Ishikawa (cell line): ENCODE data around the gene HAP1.

Experiments used
- CEBPB ChIP-seq: IDR thresholded peaks from 2 replicates; pipeline ENCODE4 v1.6.1; 2012
- CREB1 ChIP-seq: IDR thresholded peaks from 2 replicates; pipeline ENCODE4 v1.6.1; 2012; ENCODE audit warnings: low read depth
- EGR1 ChIP-seq: IDR thresholded peaks from 2 replicates; pipeline ENCODE4 v1.6.1; 2012
- EP300 ChIP-seq: IDR thresholded peaks from 2 replicates; pipeline ENCODE4 v1.6.1; 2012; ENCODE audit warnings: borderline replicate concordance
- NFIC ChIP-seq: IDR thresholded peaks from 2 replicates; pipeline ENCODE4 v1.6.1; 2012
- RAD21 ChIP-seq: IDR thresholded peaks from 2 replicates; pipeline ENCODE4 v1.6.1; 2012; ENCODE audit warnings: low read depth
- TCF12 ChIP-seq: IDR thresholded peaks from 2 replicates; pipeline ENCODE4 v1.6.1; 2012; ENCODE audit warnings: low read depth
- YY1 ChIP-seq: IDR thresholded peaks from 2 replicates; pipeline ENCODE4 v1.6.1; 2012; ENCODE audit warnings: low read depth
- ZBTB7A ChIP-seq: IDR thresholded peaks from 2 replicates; pipeline ENCODE4 v1.6.1; 2012; ENCODE audit warnings: low read depth
- TF ChIP-seq, protein P1 (sequence below): IDR thresholded peaks from 2 replicates; pipeline ENCODE4 v1.6.1; 2012
- TF ChIP-seq, protein P2 (sequence below): IDR thresholded peaks from 2 replicates; pipeline ENCODE4 v1.6.1; 2012
- TF ChIP-seq, protein P3 (sequence below): IDR thresholded peaks from 2 replicates; pipeline ENCODE4 v1.6.1; 2012; ENCODE audit warnings: low read depth, mild to moderate bottlenecking

DNA sequence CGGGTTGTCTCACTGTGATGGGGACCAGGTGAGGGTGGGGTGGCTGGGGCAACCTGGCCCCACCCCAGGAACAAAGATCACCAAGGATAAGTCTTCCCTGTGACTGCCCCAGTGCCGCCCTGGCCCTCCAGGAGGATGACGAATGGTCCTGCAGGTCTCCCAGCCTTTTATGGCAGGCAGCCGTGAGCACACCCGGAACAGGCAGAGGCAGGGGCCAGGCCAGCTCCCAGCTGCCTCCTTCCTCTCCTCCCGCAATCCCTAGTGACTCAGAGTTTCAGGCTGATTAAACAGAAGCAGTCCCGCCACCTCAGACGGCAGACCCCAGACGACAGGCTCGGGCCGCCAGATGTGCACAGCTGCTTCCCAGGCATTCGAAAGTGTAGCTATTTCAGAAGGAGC lies 38.7 kb upstream of the HAP1 start:
- TF ChIP-seq RAD21 (no peak; the same call in 1 of the 2 replicates), NFIC (no peak), TCF12 (peak; percentile 56), YY1 (no peak; the same call in 1 of the 2 replicates), EP300 (peak; percentile 45; the same call in 1 of the 2 replicates), CREB1 (no peak), CEBPB (no peak), EGR1 (no peak), ZBTB7A (peak; percentile 22; the same call in 1 of the 2 replicates)
- TF ChIP-seq, protein P1, sequence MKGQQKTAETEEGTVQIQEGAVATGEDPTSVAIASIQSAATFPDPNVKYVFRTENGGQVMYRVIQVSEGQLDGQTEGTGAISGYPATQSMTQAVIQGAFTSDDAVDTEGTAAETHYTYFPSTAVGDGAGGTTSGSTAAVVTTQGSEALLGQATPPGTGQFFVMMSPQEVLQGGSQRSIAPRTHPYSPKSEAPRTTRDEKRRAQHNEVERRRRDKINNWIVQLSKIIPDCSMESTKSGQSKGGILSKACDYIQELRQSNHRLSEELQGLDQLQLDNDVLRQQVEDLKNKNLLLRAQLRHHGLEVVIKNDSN: no peak
- TF ChIP-seq, protein P2, sequence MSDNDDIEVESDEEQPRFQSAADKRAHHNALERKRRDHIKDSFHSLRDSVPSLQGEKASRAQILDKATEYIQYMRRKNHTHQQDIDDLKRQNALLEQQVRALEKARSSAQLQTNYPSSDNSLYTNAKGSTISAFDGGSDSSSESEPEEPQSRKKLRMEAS: peak; percentile 16; the same call in 1 of the 2 replicates
- TF ChIP-seq, protein P3, sequence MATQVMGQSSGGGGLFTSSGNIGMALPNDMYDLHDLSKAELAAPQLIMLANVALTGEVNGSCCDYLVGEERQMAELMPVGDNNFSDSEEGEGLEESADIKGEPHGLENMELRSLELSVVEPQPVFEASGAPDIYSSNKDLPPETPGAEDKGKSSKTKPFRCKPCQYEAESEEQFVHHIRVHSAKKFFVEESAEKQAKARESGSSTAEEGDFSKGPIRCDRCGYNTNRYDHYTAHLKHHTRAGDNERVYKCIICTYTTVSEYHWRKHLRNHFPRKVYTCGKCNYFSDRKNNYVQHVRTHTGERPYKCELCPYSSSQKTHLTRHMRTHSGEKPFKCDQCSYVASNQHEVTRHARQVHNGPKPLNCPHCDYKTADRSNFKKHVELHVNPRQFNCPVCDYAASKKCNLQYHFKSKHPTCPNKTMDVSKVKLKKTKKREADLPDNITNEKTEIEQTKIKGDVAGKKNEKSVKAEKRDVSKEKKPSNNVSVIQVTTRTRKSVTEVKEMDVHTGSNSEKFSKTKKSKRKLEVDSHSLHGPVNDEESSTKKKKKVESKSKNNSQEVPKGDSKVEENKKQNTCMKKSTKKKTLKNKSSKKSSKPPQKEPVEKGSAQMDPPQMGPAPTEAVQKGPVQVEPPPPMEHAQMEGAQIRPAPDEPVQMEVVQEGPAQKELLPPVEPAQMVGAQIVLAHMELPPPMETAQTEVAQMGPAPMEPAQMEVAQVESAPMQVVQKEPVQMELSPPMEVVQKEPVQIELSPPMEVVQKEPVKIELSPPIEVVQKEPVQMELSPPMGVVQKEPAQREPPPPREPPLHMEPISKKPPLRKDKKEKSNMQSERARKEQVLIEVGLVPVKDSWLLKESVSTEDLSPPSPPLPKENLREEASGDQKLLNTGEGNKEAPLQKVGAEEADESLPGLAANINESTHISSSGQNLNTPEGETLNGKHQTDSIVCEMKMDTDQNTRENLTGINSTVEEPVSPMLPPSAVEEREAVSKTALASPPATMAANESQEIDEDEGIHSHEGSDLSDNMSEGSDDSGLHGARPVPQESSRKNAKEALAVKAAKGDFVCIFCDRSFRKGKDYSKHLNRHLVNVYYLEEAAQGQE: no peak
